IMR-90 (cell line): ENCODE measurements around the gene SLC5A11. TPM values are rescaled to one million over a fixed set of nuclear protein-coding genes. Genes with fewer than 3 reads are reported as not detected.

ENCODE experiments used
- ATAC-seq: fragments of 200-7000 bp; cut with Tn5 transposase; 2 replicates; pipeline ENCODE4 v1.9.1; 2020; ENCODE audit warnings: low read depth, mild to moderate bottlenecking, moderate library complexity
- BruUV-seq: library from RNA; stranded (reverse); fragments of 400-500 nt; replicated peaks from 2 replicates; lab custom pipeline; 2021; lab: Mats Ljungman, UMichigan
- CTCF ChIA-PET: fragments of 300-600 bp; formaldehyde crosslinking; extraction: SDS; loops from one replicate; lab custom pipeline; 2021; ENCODE audit warnings: antibody characterized with exemption; lab: Yijun Ruan, JAX
- POLR2A ChIA-PET: fragments of 300-600 bp; sonication (Branson Sonifier 250); formaldehyde crosslinking; loops from one replicate; lab custom pipeline; 2022; ENCODE audit warnings: antibody characterized with exemption; ENCODE audit not compliant: unreplicated experiment; lab: Charles Lee
- DNase-seq: peaks from one replicate; pipeline ENCODE4 v3.0.0; 2013
- H2AFZ ChIP-seq: replicated peaks from 2 replicates; pipeline ENCODE3; 2013; ENCODE audit warnings: low read length, mild to moderate bottlenecking; ENCODE audit not compliant: poor library complexity
- H2AK5ac ChIP-seq: 2 replicates; pipeline ENCODE4 v1.6.1; 2013; ENCODE audit warnings: low read depth, low read length, inconsistent platforms
- H2AK9ac ChIP-seq: replicated peaks from 2 replicates; pipeline ENCODE3; 2013; ENCODE audit warnings: mild to moderate bottlenecking, low read depth, low read length, moderate library complexity; ENCODE audit not compliant: poor library complexity
- H2BK120ac ChIP-seq: 2 replicates; pipeline ENCODE4 v1.6.1; 2013; ENCODE audit warnings: low read depth, low read length, inconsistent platforms
- H2BK15ac ChIP-seq: 3 replicates; pipeline ENCODE4 v1.6.1; 2013; ENCODE audit warnings: low read depth, low read length, inconsistent platforms
- H2BK20ac ChIP-seq: 2 replicates; pipeline ENCODE4 v1.6.1; 2013; ENCODE audit warnings: low read depth, mild to moderate bottlenecking, inconsistent platforms, low read length, moderate library complexity
- H2BK5ac ChIP-seq: 2 replicates; pipeline ENCODE4 v1.6.1; 2013; ENCODE audit warnings: mild to moderate bottlenecking, low read depth, low read length, inconsistent platforms; ENCODE audit not compliant: poor library complexity, severe bottlenecking
- H3K14ac ChIP-seq: replicated peaks from 2 replicates; pipeline ENCODE4 v1.6.1; 2013; ENCODE audit warnings: low read depth, low read length, inconsistent platforms
- H3K18ac ChIP-seq: 2 replicates; pipeline ENCODE4 v1.6.1; 2013; ENCODE audit warnings: low read depth, low read length, control low read depth
- H3K23ac ChIP-seq: 2 replicates; pipeline ENCODE4 v1.6.1; 2013; ENCODE audit warnings: low read depth, low read length, inconsistent platforms
- H3K27ac ChIP-seq: 2 replicates; pipeline ENCODE4 v1.5.1; 2013; ENCODE audit warnings: mild to moderate bottlenecking, control low read depth, low read length; ENCODE audit not compliant: insufficient read depth
- H3K27me3 ChIP-seq: 2 replicates; pipeline ENCODE4 v1.6.1; 2013; ENCODE audit warnings: low read length; ENCODE audit not compliant: control insufficient read depth, insufficient read depth
- H3K36me3 ChIP-seq: 2 replicates; pipeline ENCODE4 v1.6.1; 2013; ENCODE audit warnings: low read length, mixed read lengths; ENCODE audit not compliant: control insufficient read depth, insufficient read depth
- H3K4ac ChIP-seq: 2 replicates; pipeline ENCODE4 v1.6.1; 2013; ENCODE audit warnings: low read depth, low read length, inconsistent platforms
- H3K4me1 ChIP-seq: 2 replicates; pipeline ENCODE4 v1.6.1; 2013; ENCODE audit warnings: low read length, mixed read lengths; ENCODE audit not compliant: control insufficient read depth, insufficient read depth
- H3K4me2 ChIP-seq: 2 replicates; pipeline ENCODE4 v1.6.1; 2013; ENCODE audit warnings: low read depth, mild to moderate bottlenecking, control low read depth, low read length, moderate library complexity
- H3K4me3 ChIP-seq: 2 replicates; pipeline ENCODE4 v1.5.1; 2013; ENCODE audit warnings: low read depth, mild to moderate bottlenecking, control low read depth, low read length, moderate library complexity; ENCODE audit not compliant: insufficient read depth
- H3K56ac ChIP-seq: 2 replicates; pipeline ENCODE4 v1.6.1; 2013; ENCODE audit warnings: low read length, inconsistent platforms; ENCODE audit not compliant: insufficient read depth; ENCODE audit errors: extremely low read depth
- H3K79me1 ChIP-seq, 2 experiments: 2 replicates each; pipeline ENCODE4 v1.6.1; 2013; ENCODE audit warnings: low read length in 2 of 2, inconsistent platforms in 1 of 2, low read depth in 1 of 2
- H3K9ac ChIP-seq: 2 replicates; pipeline ENCODE4 v1.6.1; 2013; ENCODE audit warnings: low read depth, low read length, control low read depth
- H3K9me1 ChIP-seq: 2 replicates; pipeline ENCODE4 v1.6.1; 2013; ENCODE audit warnings: low read length, inconsistent platforms; ENCODE audit not compliant: insufficient read depth
- H3K9me3 ChIP-seq: 2 replicates; pipeline ENCODE4 v1.6.1; 2013; ENCODE audit warnings: low read length; ENCODE audit not compliant: control insufficient read depth, insufficient read depth
- H4K20me1 ChIP-seq: 2 replicates; pipeline ENCODE4 v1.6.1; 2013; ENCODE audit warnings: low read length, inconsistent platforms; ENCODE audit not compliant: insufficient read depth
- H4K5ac ChIP-seq: 2 replicates; pipeline ENCODE4 v1.6.1; 2013; ENCODE audit warnings: mild to moderate bottlenecking, low read depth, low read length, control low read depth
- H4K8ac ChIP-seq, 2 experiments: 2 replicates each; pipeline ENCODE4 v1.6.1; 2013; ENCODE audit warnings: low read depth in 2 of 2, low read length in 2 of 2, control low read depth in 1 of 2, inconsistent platforms in 1 of 2
- H4K91ac ChIP-seq: 2 replicates; pipeline ENCODE4 v1.6.1; 2013; ENCODE audit warnings: low read depth, low read length, inconsistent platforms; ENCODE audit not compliant: insufficient read depth
- BHLHE40 ChIP-seq: fragments of 150-350 bp; IDR thresholded peaks from 2 replicates; pipeline ENCODE4 v1.6.1; 2016; ENCODE audit warnings: mild to moderate bottlenecking, low read depth, low read length
- CEBPB ChIP-seq: IDR thresholded peaks from 2 replicates; pipeline ENCODE4 v1.6.1; 2012; ENCODE audit warnings: low read depth, low read length, improper control_type of control experiment
- CHD1 ChIP-seq: IDR thresholded peaks from 2 replicates; pipeline ENCODE4 v1.6.1; 2012; ENCODE audit warnings: low read depth, low read length, improper control_type of control experiment
- CTCF ChIP-seq: conservative IDR thresholded peaks from 2 replicates; pipeline ENCODE4 v1.5.1; 2012; ENCODE audit warnings: mild to moderate bottlenecking, low read depth, low read length, improper control_type of control experiment
- ELK1 ChIP-seq: fragments of 150-350 bp; IDR thresholded peaks from 2 replicates; pipeline ENCODE4 v1.6.1; 2016; ENCODE audit warnings: low read depth, mild to moderate bottlenecking, low read length, moderate library complexity, borderline replicate concordance
- FOS ChIP-seq: fragments of 150-350 bp; IDR thresholded peaks from 2 replicates; pipeline ENCODE4 v1.6.1; 2016; ENCODE audit warnings: low read depth, low read length
- MAFK ChIP-seq: IDR thresholded peaks from 2 replicates; pipeline ENCODE4 v1.6.1; 2012; ENCODE audit warnings: low read depth, low read length, improper control_type of control experiment
- MAZ ChIP-seq: IDR thresholded peaks from 2 replicates; pipeline ENCODE4 v1.6.1; 2012; ENCODE audit warnings: low read depth, mild to moderate bottlenecking, low read length, improper control_type of control experiment, moderate library complexity, borderline replicate concordance
- MXI1 ChIP-seq: IDR thresholded peaks from 2 replicates; pipeline ENCODE4 v1.6.1; 2012; ENCODE audit warnings: low read depth, mild to moderate bottlenecking, low read length, moderate library complexity, borderline replicate concordance
- NFE2L2 ChIP-seq: fragments of 150-350 bp; IDR thresholded peaks from 2 replicates; pipeline ENCODE4 v1.6.1; 2016; ENCODE audit warnings: low read depth, mild to moderate bottlenecking, low read length
- POLR2A ChIP-seq: IDR thresholded peaks from 2 replicates; pipeline ENCODE4 v1.6.1; 2012; ENCODE audit warnings: mild to moderate bottlenecking, low read depth, low read length
- RAD21 ChIP-seq: IDR thresholded peaks from 2 replicates; pipeline ENCODE4 v1.6.1; 2012; ENCODE audit warnings: low read length, improper control_type of control experiment
- RCOR1 ChIP-seq: IDR thresholded peaks from 2 replicates; pipeline ENCODE4 v1.6.1; 2012; ENCODE audit warnings: mild to moderate bottlenecking, low read length, improper control_type of control experiment; ENCODE audit not compliant: insufficient replicate concordance
- RFX5 ChIP-seq: IDR thresholded peaks from 2 replicates; pipeline ENCODE4 v1.8.0; 2012; ENCODE audit warnings: low read depth, mild to moderate bottlenecking, low read length, moderate library complexity
- SMC3 ChIP-seq: fragments of 150-350 bp; IDR thresholded peaks from 2 replicates; pipeline ENCODE4 v1.6.1; 2016; ENCODE audit warnings: low read depth, mild to moderate bottlenecking, antibody characterized with exemption, low read length, moderate library complexity
- USF2 ChIP-seq: fragments of 150-350 bp; IDR thresholded peaks from 2 replicates; pipeline ENCODE4 v1.6.1; 2017; ENCODE audit warnings: mild to moderate bottlenecking, antibody characterized with exemption, low read length, low read depth
- WGBS, 2 experiments: methylation state at CpG; one replicate each; pipeline versions ENCODE4 v1.1.5 to v1.1.7; 2013; ENCODE audit warnings: missing lambda C conversion rate in 2 of 2; ENCODE audit not compliant: insufficient read length in 1 of 2; ENCODE audit errors: extremely low coverage in 2 of 2; 5-methylcytosine and 5-hydroxymethylcytosine counted together
- dilution Hi-C: fragments of 300-500 bp; cut with HindIII; formaldehyde crosslinking; loops from one replicate; pipeline ENCODE4 v1.14.3; 2018; ENCODE audit warnings: low sequenced_read_pairs; ENCODE audit not compliant: unreplicated experiment
- in situ Hi-C: fragments of 300-500 bp; cut with MboI; formaldehyde crosslinking; loops from 3 replicates; pipeline ENCODE4 v1.14.3; 2019; ENCODE audit warnings: low sequenced_read_pairs, inconsistent platforms, mixed read lengths
- intact Hi-C: fragments of 100-400 bp; cut with micrococcal nuclease; formaldehyde crosslinking; loops from 2 replicates; pipeline ENCODE4 v1.10.0; 2022
- polyA plus RNA-seq, 3 experiments: library from polyadenylated mRNA; depleted of rRNA; stranded (reverse); fragments of >200 nt; gene quantifications; 2 replicates each; pipeline ENCODE4 v1.2.3, GENCODE V29; 2012; ENCODE audit warnings: low replicate concordance in 1 of 3
- total RNA-seq: library from RNA; depleted of rRNA; stranded (reverse); fragments of >200 nt; gene quantifications from 2 replicates; pipeline ENCODE4 v1.2.3, GENCODE V29; 2012

SLC5A11 gene
- total and polyA plus RNA-seq, 2 of the 4 experiments (the other 2 are of a cell fraction) = under 0.01 TPM; not detected in 1

- H2AFZ ChIP-seq = no peak overlapping the region
- H4K91ac ChIP-seq = no peak overlapping the region
- no peaks in the 10 kb centered on the region for H3K9me1 ChIP-seq
- BruUV-seq = no TSS peak
- intact Hi-C loops (no loop called here), dilution Hi-C loops (no loop called here), in situ Hi-C loops (no loop called here)
- ChIA-PET CTCF (no interaction called here), POLR2A (no interaction called here)
- no peak overlapping the region for H2BK120ac ChIP-seq
- H4K8ac ChIP-seq = no peak overlapping the region
- H3K27ac ChIP-seq = no peak overlapping the region
- no CpG with 5 or more reads among the region's 5 CpGs for WGBS, 2 experiments
- no peak overlapping the region for H3K23ac ChIP-seq
- DNase-seq = no peak
- no peak overlapping the region for H2AK5ac ChIP-seq
- H3K9me3 ChIP-seq = no peaks in the 10 kb centered on the region
- no peak overlapping the region for H3K9ac ChIP-seq
- no peak overlapping the region for H2AK9ac ChIP-seq
- H2BK5ac ChIP-seq = no peak overlapping the region
- no peak overlapping the region for H3K4ac ChIP-seq
- H3K79me1 ChIP-seq = no peaks in the 10 kb centered on the region
- no peaks in the 10 kb centered on the region for H4K20me1 ChIP-seq
- H3K27me3 ChIP-seq = peaks cover 8% of the 10 kb centered on the region
- no peak overlapping the region for H3K56ac ChIP-seq
- no peak overlapping the region for H2BK15ac ChIP-seq
- H3K4me2 ChIP-seq = no peak overlapping the region
- H3K14ac ChIP-seq = no peak overlapping the region
- no peak overlapping the region for H4K5ac ChIP-seq
- no peaks in the 10 kb centered on the region for H3K36me3 ChIP-seq
- TF ChIP-seq CEBPB (no peak), RFX5 (no peak), USF2 (no peak), MAZ (no peak), CTCF (no peak), MAFK (no peak), FOS (no peak), POLR2A (no peak), RAD21 (no peak), NFE2L2 (no peak), SMC3 (no peak), RCOR1 (no peak), CHD1 (no peak), MXI1 (no peak), BHLHE40 (no peak), ELK1 (no peak)
- H3K4me1 ChIP-seq = no peaks in the 10 kb centered on the region
- no peak overlapping the region for H2BK20ac ChIP-seq
- H3K4me3 ChIP-seq = no peak overlapping the region
- no peak for ATAC-seq
- H3K18ac ChIP-seq = no peak overlapping the region
Observed at GRCh38 chr16:24871891-24872290, 26.1 kb downstream of the SLC5A11 start.
